T-cell (primary cell): ENCODE measurements around the gene TLR6. TPM values are rescaled to one million over a fixed set of nuclear protein-coding genes. Genes with fewer than 3 reads are reported as not detected.

Source experiments
- total RNA-seq, 35 experiments: library from RNA in 6 of 35; stranded (reverse) in 6 of 35; fragments of 120-200 nt in 1 of 35; gene quantifications; one replicate each; pipeline versions ENCODE4 v1.2.1 to v1.2.4 and lab custom pipeline; 2013 to 2026

TLR6 gene
- total RNA-seq, 5 donors from 2014 or later (not counting 1 experiment from before 2014, with no cell fraction given), result 2.3 to 7.7 (median 3.2) TPM

Other genes with a start within 250 kb of the TLR6 start
- gene KLF3, start 192.6 kb downstream of the TLR6 start, total RNA-seq, result 100 to 1,000 TPM; 115 to 127 (median 124) TPM
- gene TLR10, start 73.8 kb downstream of the TLR6 start, total RNA-seq, result 1 to 10 TPM in 2 of 5 donors, under 1 TPM in 3; 0.47 to 2.6 (median 0.96) TPM
- gene TLR1, start 52.0 kb downstream of the TLR6 start, total RNA-seq, result 10 to 100 TPM; 10.4 to 26.0 (median 18.0) TPM
- gene FAM114A1, start 11.0 kb upstream of the TLR6 start, total RNA-seq, result under 1 TPM in 4 of 5 donors, not detected in 1; 0.35 to 0.79 (median 0.39) TPM
- 10 to 100 TPM in 3 of 5 donors, 1 to 10 TPM in 2; 7.5 to 23.1 (median 12.5) TPM for gene TMEM156, start 175.6 kb upstream of the TLR6 start, total RNA-seq
- 10 to 100 TPM; 17.1 to 26.3 (median 18.6) TPM for gene KLHL5, start 205.4 kb upstream of the TLR6 start, total RNA-seq